HG02610 (cell line): ENCODE results near the gene ZNF30.
"Not testable (repeated sequence)": the region's sequence is repeated elsewhere in the genome, so short reads cannot be mapped to it uniquely, and the experiment has no call there.

Experiments used
- ATAC-seq: cut with Tn5 transposase; IDR thresholded peaks from one replicate; pipeline ENCODE4 v1.9.1; 2021; ENCODE audit warnings: mild to moderate bottlenecking, moderate library complexity; ENCODE audit not compliant: unreplicated experiment

The ZNF30 gene

DNA sequence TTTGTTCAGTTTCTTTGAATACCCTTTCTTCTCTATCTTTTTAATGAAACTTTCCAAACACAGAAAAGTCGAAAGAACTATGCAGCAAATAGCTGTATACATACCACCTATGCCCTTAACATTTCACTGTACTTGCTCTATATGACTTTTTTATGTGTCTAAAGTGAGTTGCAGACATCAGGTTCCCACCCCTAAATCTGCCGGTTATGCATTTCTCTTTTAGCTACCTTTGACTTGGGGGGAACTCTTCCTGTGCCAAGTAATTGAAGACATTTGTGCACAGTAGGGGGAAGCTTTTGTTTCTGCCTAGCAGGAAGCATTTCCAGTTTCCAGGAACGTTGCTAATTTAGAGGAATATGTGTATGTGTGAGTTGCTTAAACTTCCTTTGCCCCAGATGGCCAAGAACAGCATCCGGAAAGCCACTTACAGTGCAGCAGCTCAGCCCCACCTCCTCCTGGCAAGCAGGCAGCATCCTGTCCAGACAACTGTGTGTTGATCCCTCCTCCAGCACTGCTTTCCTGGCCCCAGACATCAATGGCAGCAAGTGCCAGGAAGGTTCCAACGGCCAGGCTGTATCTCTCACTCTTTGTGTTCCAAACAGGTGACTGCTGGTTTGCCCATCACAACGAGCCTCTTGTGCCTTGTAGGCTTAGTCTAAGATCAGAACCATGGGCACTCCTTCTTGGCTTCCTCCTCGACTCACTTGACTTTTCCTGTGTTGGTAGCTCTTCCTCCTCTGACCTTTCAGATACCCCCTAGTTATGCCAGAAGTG, 58.7 kb downstream of the ZNF30 start:
- ATAC-seq: no peak

DNA sequence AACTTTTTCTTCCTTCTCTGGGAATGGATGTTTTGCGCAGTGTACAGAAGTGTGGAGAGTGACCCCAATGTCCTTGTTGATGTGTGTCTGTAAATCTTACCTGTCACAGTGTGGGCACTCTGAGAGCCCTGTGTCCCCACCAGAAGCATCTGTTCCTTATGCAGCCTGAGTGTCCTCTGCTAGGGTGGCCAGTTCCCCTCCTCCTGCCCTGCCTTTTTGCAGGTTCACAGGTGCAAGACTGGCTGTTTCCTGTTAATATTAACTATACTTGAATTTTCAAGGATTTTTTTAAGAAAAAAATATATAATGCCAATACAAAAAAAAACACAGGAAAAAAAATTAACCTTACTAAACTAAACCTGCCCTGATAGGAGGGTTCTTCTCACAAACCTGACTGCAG, 61.4 kb downstream of the ZNF30 start:
- ATAC-seq: no peak

DNA sequence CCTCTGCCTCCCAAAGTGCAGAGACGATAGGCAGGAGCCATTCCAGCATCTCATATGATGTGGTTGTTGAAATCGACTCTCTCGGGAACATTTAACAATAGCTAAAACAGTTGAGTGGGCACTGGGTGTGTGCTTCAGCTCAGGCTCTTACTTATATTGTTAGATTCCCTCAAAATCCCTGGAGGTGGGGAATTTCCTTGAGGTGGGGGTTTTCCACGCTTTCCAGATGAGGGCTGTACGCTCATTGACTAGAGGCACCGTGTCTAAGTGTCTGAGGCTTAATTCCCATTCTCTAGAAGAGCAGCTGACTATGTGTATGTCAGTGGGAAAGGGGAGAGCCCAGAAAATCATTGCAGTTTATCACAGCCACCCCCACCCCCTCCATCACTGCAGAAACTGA, 62.6 kb downstream of the ZNF30 start:
- ATAC-seq: no peak

DNA sequence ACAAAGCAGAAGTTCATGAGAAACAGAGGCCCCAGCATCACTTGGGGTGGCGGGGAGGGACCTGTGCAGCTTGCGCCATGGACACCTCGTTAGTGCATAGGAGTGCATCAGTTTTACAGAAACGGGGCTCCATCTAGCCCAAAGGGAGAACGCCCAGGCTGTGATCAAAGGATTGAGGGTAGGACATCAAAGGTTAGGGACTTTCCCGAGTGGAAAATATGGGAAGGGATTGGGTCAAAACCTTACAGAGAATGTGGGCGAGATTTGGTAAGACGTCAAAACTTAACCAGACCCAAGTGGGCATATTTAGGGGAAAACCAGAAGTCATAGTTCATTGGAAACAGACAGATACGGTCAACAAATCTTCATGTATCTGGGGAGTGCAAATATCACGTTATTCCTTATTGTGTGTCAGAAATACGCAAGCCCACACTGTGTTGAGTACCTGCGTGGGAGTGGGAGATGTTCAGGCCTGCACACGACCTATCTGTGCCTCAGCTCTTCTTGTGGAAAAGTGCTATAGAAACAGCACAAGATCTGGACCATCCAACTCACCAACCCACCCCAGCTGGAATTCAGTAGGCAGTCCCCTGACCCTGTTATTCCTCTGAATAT, 64.0 kb downstream of the ZNF30 start:
- ATAC-seq: no peak

DNA sequence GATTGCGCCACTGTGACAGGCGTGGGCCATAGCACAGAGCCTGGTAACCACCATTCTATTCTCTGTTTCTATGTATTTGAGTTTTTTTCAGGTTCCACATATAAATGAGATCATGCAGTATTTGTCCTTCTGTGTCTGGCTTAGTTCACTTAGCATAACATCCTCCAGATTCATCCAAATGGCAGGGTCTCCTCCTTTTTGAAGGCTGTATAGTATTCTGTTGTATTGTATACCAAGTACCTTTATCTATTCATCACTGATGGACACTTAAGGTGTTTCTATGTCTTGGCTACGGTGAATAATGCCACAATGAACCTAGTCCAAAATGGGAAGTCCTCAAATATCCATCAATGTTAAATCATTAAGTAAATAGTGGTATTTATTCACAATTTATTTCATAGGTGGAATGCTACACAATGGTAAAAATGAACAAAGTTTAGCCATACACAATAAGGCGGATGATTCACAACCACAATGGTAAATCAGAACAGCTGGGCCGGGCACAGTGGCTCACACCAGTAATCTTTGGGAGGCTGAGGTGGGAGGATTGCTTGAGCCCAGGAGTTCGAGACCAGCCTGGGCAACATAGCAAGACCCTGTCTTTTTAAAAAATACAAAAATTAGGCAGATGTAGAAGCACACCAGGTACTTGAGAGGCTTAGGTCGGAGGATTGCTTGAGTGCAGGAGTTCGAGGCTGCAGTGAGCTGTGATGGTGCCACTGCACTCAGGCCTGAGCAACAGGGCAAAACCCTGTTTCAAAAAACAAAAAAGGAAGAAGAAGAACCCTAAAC, 65.0 kb downstream of the ZNF30 start:
- ATAC-seq: no peak

DNA sequence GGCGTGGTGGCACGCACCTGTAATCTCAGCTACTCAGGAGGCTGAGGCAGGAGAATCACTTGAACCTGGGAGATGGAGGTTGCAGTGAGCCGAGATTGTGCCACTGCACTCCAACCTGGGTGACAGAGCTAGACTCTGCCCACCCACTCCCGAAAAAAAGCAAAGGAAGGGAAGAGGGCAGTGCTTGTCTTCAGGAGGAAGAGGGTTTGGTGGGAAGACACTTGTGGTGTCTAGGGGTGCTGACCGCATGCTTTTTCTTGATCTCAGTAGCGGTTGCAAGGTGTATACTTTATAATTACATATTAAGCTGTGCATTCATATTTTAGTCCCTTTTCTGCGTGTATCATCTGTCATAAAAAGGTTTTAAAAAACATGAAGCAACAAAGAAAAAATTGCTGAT, 65.9 kb downstream of the ZNF30 start:
- not testable (repeated sequence) for ATAC-seq

DNA sequence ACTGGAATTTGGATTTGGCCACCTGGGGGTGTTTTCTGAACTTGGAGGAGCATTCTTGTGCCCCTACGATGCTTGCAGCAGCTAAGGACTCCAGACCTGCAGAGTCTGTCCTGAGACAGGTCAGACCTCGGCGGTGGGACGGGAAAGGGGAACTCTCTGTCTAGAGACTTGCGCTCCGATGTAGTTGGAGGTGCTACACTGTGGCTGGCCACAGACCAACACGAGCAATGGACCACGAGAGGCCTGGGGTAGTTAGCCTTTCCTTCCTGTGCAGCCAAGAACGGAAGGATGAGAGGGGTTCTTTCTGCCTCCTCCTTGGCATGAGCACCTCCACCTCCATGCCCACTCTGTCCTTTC, 67.6 kb downstream of the ZNF30 start:
- ATAC-seq: no peak
